RKO (cell line): ENCODE measurements around the gene COMMD2.

Experiments used
- DNase-seq: peaks from one replicate; pipeline ENCODE4 v3.0.0-alpha.2; 2016; ENCODE audit warnings: low spot score

The COMMD2 gene

GRCh38 chr3:149763565-149764195 is 11.4 kb upstream of the COMMD2 start:
- DNase-seq = no peak

GRCh38 chr3:149753717-149754116 is 1.4 kb upstream of the COMMD2 start:
- DNase-seq = no peak

- DNase-seq = no peak
Observed at GRCh38 chr3:149752788-149753136, 473 bp upstream of the COMMD2 start.

- DNase-seq = peak; percentile 35
Observed at GRCh38 chr3:149751551-149751950, 738 bp downstream of the COMMD2 start.

GRCh38 chr3:149744606-149745005 is 7.7 kb downstream of the COMMD2 start:
- no peak for DNase-seq

- DNase-seq = no peak
Observed at GRCh38 chr3:149744151-149744550, 8.1 kb downstream of the COMMD2 start.

- no peak for DNase-seq
Observed at GRCh38 chr3:149739396-149739795, 12.9 kb downstream of the COMMD2 start.

GRCh38 chr3:149738876-149739275 is 13.4 kb downstream of the COMMD2 start:
- no peak for DNase-seq

- DNase-seq = no peak
Observed at GRCh38 chr3:149736953-149737205, 15.4 kb downstream of the COMMD2 start.

GRCh38 chr3:149736175-149736952 is 15.9 kb downstream of the COMMD2 start:
- no peak for DNase-seq

- DNase-seq = no peak
Observed at GRCh38 chr3:149732234-149732633, 20.1 kb downstream of the COMMD2 start.

GRCh38 chr3:149727656-149728055 is 24.6 kb downstream of the COMMD2 start:
- DNase-seq = no peak

- no peak for DNase-seq
Observed at GRCh38 chr3:149726716-149727407, 25.4 kb downstream of the COMMD2 start.

- DNase-seq = no peak
Observed at GRCh38 chr3:149723781-149724180, 28.5 kb downstream of the COMMD2 start.

GRCh38 chr3:149720918-149721317 is 31.4 kb downstream of the COMMD2 start:
- DNase-seq = no peak

- peak; percentile 88 for DNase-seq
Observed at GRCh38 chr3:149717391-149718056, 34.8 kb downstream of the COMMD2 start.

- DNase-seq = no peak
Observed at GRCh38 chr3:149716984-149717383, 35.3 kb downstream of the COMMD2 start.

- DNase-seq = no peak
Observed at GRCh38 chr3:149715247-149715646, 37.0 kb downstream of the COMMD2 start.

GRCh38 chr3:149713730-149714654 is 38.3 kb downstream of the COMMD2 start:
- no peak for DNase-seq

GRCh38 chr3:149706905-149707304 is 45.4 kb downstream of the COMMD2 start:
- no peak for DNase-seq

- no peak for DNase-seq
Observed at GRCh38 chr3:149705416-149705815, 46.9 kb downstream of the COMMD2 start.

- DNase-seq = no peak
Observed at GRCh38 chr3:149703466-149703865, 48.8 kb downstream of the COMMD2 start.
